ENCODE results near the gene RNLS.

RNLS gene

GRCh38 chr10:88526501-88527105, 56.5 kb downstream of the RNLS start:
- Histone ChIP-seq H3K27ac (ENCODE audit: insufficient read depth, low read length, poor library complexity, severe bottlenecking) (no peak overlapping the region), H3K9me3 (ENCODE audit: control insufficient read depth, low read length) (no peaks in the 10 kb centered on the region), H3K4me1 (ENCODE audit: control insufficient read depth, insufficient read depth, low read length, poor library complexity, severe bottlenecking) (no peaks in the 10 kb centered on the region), H3K4me3 (ENCODE audit: insufficient read depth, low read depth, low read length, poor library complexity, severe bottlenecking) (no peak overlapping the region), H3K27me3 (replicated peaks; ENCODE audit: control insufficient read depth, insufficient read depth, low read length, poor library complexity, severe bottlenecking) (no peaks in the 10 kb centered on the region), H3K36me3 (ENCODE audit: control insufficient read depth, insufficient read depth, low read length) (no peaks in the 10 kb centered on the region)
- DNase-seq, result no peak

DNA sequence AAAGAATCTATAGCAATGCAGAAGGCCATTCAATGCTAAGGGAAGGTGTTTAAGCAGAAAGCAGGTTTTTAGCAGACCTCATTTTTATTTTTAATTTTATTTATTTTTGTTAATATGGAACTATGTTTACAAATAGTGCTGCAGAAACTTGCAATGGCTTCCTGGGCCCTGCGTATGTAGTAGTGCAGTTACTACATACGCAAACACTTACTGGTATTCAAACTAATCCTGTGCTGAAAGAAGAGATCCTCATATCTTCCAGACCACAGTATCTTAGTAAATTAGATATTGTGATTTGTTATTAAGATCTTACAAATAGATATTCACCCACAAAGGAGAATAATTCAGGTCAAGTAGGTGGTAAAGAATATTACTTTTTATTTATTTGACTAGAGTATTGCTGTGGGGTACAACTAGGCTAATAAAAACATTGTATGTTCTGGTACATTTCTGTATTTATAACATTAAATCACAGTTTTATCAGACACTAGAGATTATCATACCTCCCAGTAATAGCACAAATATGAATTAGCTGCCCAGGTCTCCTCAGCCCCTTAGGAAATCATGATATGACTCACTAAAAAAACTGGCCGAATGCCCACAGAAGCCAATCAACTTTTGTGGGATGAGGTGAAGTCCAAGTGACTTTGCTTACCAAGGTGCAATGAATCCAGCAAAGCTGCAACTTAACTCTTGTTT, 57.6 kb downstream of the RNLS start:
- Histone ChIP-seq H3K4me1 (ENCODE audit: control insufficient read depth, insufficient read depth, low read length, poor library complexity, severe bottlenecking) (no peaks in the 10 kb centered on the region), H3K9me3 (ENCODE audit: control insufficient read depth, low read length) (no peaks in the 10 kb centered on the region), H3K27ac (ENCODE audit: insufficient read depth, low read length, poor library complexity, severe bottlenecking) (no peak overlapping the region), H3K36me3 (ENCODE audit: control insufficient read depth, insufficient read depth, low read length) (no peaks in the 10 kb centered on the region), H3K4me3 (ENCODE audit: insufficient read depth, low read depth, low read length, poor library complexity, severe bottlenecking) (no peak overlapping the region), H3K27me3 (replicated peaks; ENCODE audit: control insufficient read depth, insufficient read depth, low read length, poor library complexity, severe bottlenecking) (no peaks in the 10 kb centered on the region)
- DNase-seq, result no peak

GRCh38 chr10:88523739-88524400, 59.2 kb downstream of the RNLS start:
- H3K36me3 ChIP-seq (ENCODE audit: control insufficient read depth, insufficient read depth, low read length), result no peaks in the 10 kb centered on the region
- H3K9me3 ChIP-seq (ENCODE audit: control insufficient read depth, low read length), result no peaks in the 10 kb centered on the region
- no peak overlapping the region for H3K4me3 ChIP-seq (ENCODE audit: insufficient read depth, low read depth, low read length, poor library complexity, severe bottlenecking)
- no peak for DNase-seq
- H3K27ac ChIP-seq (ENCODE audit: insufficient read depth, low read length, poor library complexity, severe bottlenecking), result no peak overlapping the region
- H3K27me3 ChIP-seq (replicated peaks; ENCODE audit: control insufficient read depth, insufficient read depth, low read length, poor library complexity, severe bottlenecking), result no peaks in the 10 kb centered on the region
- no peaks in the 10 kb centered on the region for H3K4me1 ChIP-seq (ENCODE audit: control insufficient read depth, insufficient read depth, low read length, poor library complexity, severe bottlenecking)

GRCh38 chr10:88522715-88523114, 60.4 kb downstream of the RNLS start:
- Histone ChIP-seq H3K36me3 (ENCODE audit: control insufficient read depth, insufficient read depth, low read length) (no peaks in the 10 kb centered on the region), H3K9me3 (ENCODE audit: control insufficient read depth, low read length) (no peaks in the 10 kb centered on the region), H3K27me3 (replicated peaks; ENCODE audit: control insufficient read depth, insufficient read depth, low read length, poor library complexity, severe bottlenecking) (no peaks in the 10 kb centered on the region), H3K27ac (ENCODE audit: insufficient read depth, low read length, poor library complexity, severe bottlenecking) (no peak overlapping the region), H3K4me1 (ENCODE audit: control insufficient read depth, insufficient read depth, low read length, poor library complexity, severe bottlenecking) (no peaks in the 10 kb centered on the region), H3K4me3 (ENCODE audit: insufficient read depth, low read depth, low read length, poor library complexity, severe bottlenecking) (no peak overlapping the region)
- no peak for DNase-seq

- Histone ChIP-seq H3K9me3 (ENCODE audit: control insufficient read depth, low read length) (no peaks in the 10 kb centered on the region), H3K27ac (ENCODE audit: insufficient read depth, low read length, poor library complexity, severe bottlenecking) (no peak overlapping the region), H3K27me3 (replicated peaks; ENCODE audit: control insufficient read depth, insufficient read depth, low read length, poor library complexity, severe bottlenecking) (no peaks in the 10 kb centered on the region), H3K4me3 (ENCODE audit: insufficient read depth, low read depth, low read length, poor library complexity, severe bottlenecking) (no peak overlapping the region), H3K36me3 (ENCODE audit: control insufficient read depth, insufficient read depth, low read length) (no peaks in the 10 kb centered on the region), H3K4me1 (ENCODE audit: control insufficient read depth, insufficient read depth, low read length, poor library complexity, severe bottlenecking) (no peaks in the 10 kb centered on the region)
- DNase-seq, result no peak
These were observed 61.3 kb downstream of the RNLS start for GRCh38 chr10:88521791-88522190.

GRCh38 chr10:88515235-88515634, 67.9 kb downstream of the RNLS start:
- Histone ChIP-seq H3K36me3 (ENCODE audit: control insufficient read depth, insufficient read depth, low read length) (no peaks in the 10 kb centered on the region), H3K27ac (ENCODE audit: insufficient read depth, low read length, poor library complexity, severe bottlenecking) (no peak overlapping the region), H3K4me3 (ENCODE audit: insufficient read depth, low read depth, low read length, poor library complexity, severe bottlenecking) (no peak overlapping the region), H3K9me3 (ENCODE audit: control insufficient read depth, low read length) (no peaks in the 10 kb centered on the region), H3K4me1 (ENCODE audit: control insufficient read depth, insufficient read depth, low read length, poor library complexity, severe bottlenecking) (no peaks in the 10 kb centered on the region), H3K27me3 (replicated peaks; ENCODE audit: control insufficient read depth, insufficient read depth, low read length, poor library complexity, severe bottlenecking) (no peaks in the 10 kb centered on the region)
- no peak for DNase-seq

GRCh38 chr10:88512599-88512998, 70.5 kb downstream of the RNLS start:
- no peak overlapping the region for H3K4me3 ChIP-seq (ENCODE audit: insufficient read depth, low read depth, low read length, poor library complexity, severe bottlenecking)
- no peak for DNase-seq
- H3K36me3 ChIP-seq (ENCODE audit: control insufficient read depth, insufficient read depth, low read length), result no peaks in the 10 kb centered on the region
- no peaks in the 10 kb centered on the region for H3K27me3 ChIP-seq (replicated peaks; ENCODE audit: control insufficient read depth, insufficient read depth, low read length, poor library complexity, severe bottlenecking)
- H3K4me1 ChIP-seq (ENCODE audit: control insufficient read depth, insufficient read depth, low read length, poor library complexity, severe bottlenecking), result no peaks in the 10 kb centered on the region
- no peak overlapping the region for H3K27ac ChIP-seq (ENCODE audit: insufficient read depth, low read length, poor library complexity, severe bottlenecking)
- H3K9me3 ChIP-seq (ENCODE audit: control insufficient read depth, low read length), result no peaks in the 10 kb centered on the region

DNA sequence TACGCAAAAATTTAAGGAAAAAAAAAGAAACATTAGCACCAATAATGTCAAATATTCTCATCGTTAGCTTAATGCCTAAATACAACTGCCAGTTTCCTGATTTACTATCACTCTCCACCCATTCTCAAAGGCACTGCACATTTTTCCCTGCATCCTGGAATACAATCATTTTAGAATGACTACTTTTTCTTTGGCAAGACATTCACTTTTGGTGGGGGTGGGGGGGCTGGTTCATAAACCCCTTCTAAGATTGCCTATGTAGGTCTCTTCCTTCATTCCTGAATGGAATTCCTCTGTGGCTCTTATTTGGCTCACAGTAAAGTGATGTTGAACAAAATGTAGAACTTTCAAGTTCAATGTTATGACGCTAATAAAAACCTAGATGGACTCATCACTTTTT, 74.3 kb downstream of the RNLS start:
- Histone ChIP-seq H3K27ac (ENCODE audit: insufficient read depth, low read length, poor library complexity, severe bottlenecking) (no peak overlapping the region), H3K36me3 (ENCODE audit: control insufficient read depth, insufficient read depth, low read length) (no peaks in the 10 kb centered on the region), H3K27me3 (replicated peaks; ENCODE audit: control insufficient read depth, insufficient read depth, low read length, poor library complexity, severe bottlenecking) (no peaks in the 10 kb centered on the region), H3K4me1 (ENCODE audit: control insufficient read depth, insufficient read depth, low read length, poor library complexity, severe bottlenecking) (no peaks in the 10 kb centered on the region), H3K4me3 (ENCODE audit: insufficient read depth, low read depth, low read length, poor library complexity, severe bottlenecking) (no peak overlapping the region), H3K9me3 (ENCODE audit: control insufficient read depth, low read length) (no peaks in the 10 kb centered on the region)
- no peak for DNase-seq

DNA sequence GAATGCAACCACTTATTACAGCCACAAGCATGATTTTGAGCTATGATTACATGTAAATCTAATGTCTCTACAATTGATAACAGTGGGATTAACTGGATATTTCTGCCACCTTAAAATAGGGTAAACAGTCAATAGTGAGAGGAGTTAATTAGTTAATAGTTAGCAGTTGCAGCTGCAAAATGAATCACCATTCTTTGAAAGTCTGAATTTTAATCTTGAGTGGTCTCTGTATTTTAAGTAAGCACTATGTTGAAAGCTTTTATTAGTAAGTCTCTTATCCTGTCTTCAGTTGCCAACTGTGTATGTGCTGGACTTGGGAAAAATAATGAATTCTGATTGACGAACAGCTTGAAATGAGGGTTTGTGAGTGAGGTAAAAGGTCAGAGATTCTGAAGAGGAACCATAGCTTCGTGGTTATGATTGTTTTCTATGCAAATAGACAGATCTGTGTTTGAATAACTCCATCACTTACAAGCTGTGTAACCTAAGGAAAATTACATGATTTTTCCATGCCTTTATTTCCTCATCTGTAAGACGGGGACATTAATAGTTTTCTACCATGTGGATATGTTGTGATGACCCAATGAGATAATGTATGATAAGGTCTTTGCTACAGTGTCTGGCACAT, 75.2 kb downstream of the RNLS start:
- no peak overlapping the region for H3K4me3 ChIP-seq (ENCODE audit: insufficient read depth, low read depth, low read length, poor library complexity, severe bottlenecking)
- DNase-seq, result no peak
- H3K27ac ChIP-seq (ENCODE audit: insufficient read depth, low read length, poor library complexity, severe bottlenecking), result no peak overlapping the region
- no peaks in the 10 kb centered on the region for H3K9me3 ChIP-seq (ENCODE audit: control insufficient read depth, low read length)
- no peaks in the 10 kb centered on the region for H3K36me3 ChIP-seq (ENCODE audit: control insufficient read depth, insufficient read depth, low read length)
- H3K27me3 ChIP-seq (replicated peaks; ENCODE audit: control insufficient read depth, insufficient read depth, low read length, poor library complexity, severe bottlenecking), result no peaks in the 10 kb centered on the region
- no peaks in the 10 kb centered on the region for H3K4me1 ChIP-seq (ENCODE audit: control insufficient read depth, insufficient read depth, low read length, poor library complexity, severe bottlenecking)

DNA sequence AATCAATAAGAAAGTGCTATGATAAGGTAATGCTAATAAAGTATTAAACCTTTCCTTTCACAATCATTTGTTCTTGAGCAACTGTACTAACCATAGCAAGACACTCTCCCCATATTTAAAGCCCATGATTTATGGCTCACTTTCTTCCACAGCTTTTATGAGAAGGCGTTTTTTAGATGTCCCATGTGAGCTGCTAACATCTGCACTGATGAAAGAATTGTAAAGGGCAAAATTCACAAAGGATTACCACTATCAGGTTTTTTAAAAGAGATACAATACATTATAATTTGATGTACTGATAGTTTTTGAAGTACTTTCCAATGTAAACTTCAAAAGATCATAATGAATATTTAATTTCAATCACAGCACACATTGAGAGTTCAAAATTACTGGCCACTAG, 75.7 kb downstream of the RNLS start:
- no peaks in the 10 kb centered on the region for H3K27me3 ChIP-seq (replicated peaks; ENCODE audit: control insufficient read depth, insufficient read depth, low read length, poor library complexity, severe bottlenecking)
- no peak overlapping the region for H3K4me3 ChIP-seq (ENCODE audit: insufficient read depth, low read depth, low read length, poor library complexity, severe bottlenecking)
- DNase-seq, result no peak
- no peaks in the 10 kb centered on the region for H3K4me1 ChIP-seq (ENCODE audit: control insufficient read depth, insufficient read depth, low read length, poor library complexity, severe bottlenecking)
- no peak overlapping the region for H3K27ac ChIP-seq (ENCODE audit: insufficient read depth, low read length, poor library complexity, severe bottlenecking)
- no peaks in the 10 kb centered on the region for H3K9me3 ChIP-seq (ENCODE audit: control insufficient read depth, low read length)
- no peaks in the 10 kb centered on the region for H3K36me3 ChIP-seq (ENCODE audit: control insufficient read depth, insufficient read depth, low read length)

Measured in effector memory CD4-positive, alpha-beta T cell (primary cell).